Mucosa of rectum (tissue), 2 donors: ENCODE data around the gene RPUSD3.

Experiments
- H3K27ac ChIP-seq, 2 donors: one replicate each; pipeline ENCODE4 v1.7.0; 2013; ENCODE audit warnings: inconsistent platforms in 2 of 2, low read depth in 2 of 2, low read length in 2 of 2
- H3K27me3 ChIP-seq, 2 donors: one replicate each; pipeline ENCODE4 v1.7.0; 2013; ENCODE audit warnings: low read length in 2 of 2; ENCODE audit not compliant: control insufficient read depth in 2 of 2, insufficient read depth in 2 of 2
- H3K36me3 ChIP-seq, 2 donors: one replicate each; pipeline ENCODE4 v1.7.0; 2013; ENCODE audit warnings: low read length in 2 of 2; ENCODE audit not compliant: control insufficient read depth in 2 of 2, insufficient read depth in 2 of 2
- H3K4me1 ChIP-seq, 2 donors: one replicate each; pipeline ENCODE4 v1.7.0; 2013; ENCODE audit warnings: low read length in 2 of 2, mild to moderate bottlenecking in 1 of 2; ENCODE audit not compliant: control insufficient read depth in 2 of 2, insufficient read depth in 2 of 2
- H3K4me3 ChIP-seq, 2 donors: one replicate each; pipeline ENCODE4 v1.7.0; 2013; ENCODE audit warnings: low read length in 2 of 2
- H3K9ac ChIP-seq, 2 donors: one replicate each; pipeline ENCODE4 v1.7.0; 2013; ENCODE audit warnings: low read length in 2 of 2, low read depth in 1 of 2, mild to moderate bottlenecking in 1 of 2
- H3K9me3 ChIP-seq, 2 donors: one replicate each; pipeline ENCODE4 v1.7.0; 2013; ENCODE audit warnings: low read length in 2 of 2; ENCODE audit not compliant: control insufficient read depth in 2 of 2
- donor health status: healthy.
- donor health status: Normal muscosa, but diverticular disease.

Gene RPUSD3

DNA sequence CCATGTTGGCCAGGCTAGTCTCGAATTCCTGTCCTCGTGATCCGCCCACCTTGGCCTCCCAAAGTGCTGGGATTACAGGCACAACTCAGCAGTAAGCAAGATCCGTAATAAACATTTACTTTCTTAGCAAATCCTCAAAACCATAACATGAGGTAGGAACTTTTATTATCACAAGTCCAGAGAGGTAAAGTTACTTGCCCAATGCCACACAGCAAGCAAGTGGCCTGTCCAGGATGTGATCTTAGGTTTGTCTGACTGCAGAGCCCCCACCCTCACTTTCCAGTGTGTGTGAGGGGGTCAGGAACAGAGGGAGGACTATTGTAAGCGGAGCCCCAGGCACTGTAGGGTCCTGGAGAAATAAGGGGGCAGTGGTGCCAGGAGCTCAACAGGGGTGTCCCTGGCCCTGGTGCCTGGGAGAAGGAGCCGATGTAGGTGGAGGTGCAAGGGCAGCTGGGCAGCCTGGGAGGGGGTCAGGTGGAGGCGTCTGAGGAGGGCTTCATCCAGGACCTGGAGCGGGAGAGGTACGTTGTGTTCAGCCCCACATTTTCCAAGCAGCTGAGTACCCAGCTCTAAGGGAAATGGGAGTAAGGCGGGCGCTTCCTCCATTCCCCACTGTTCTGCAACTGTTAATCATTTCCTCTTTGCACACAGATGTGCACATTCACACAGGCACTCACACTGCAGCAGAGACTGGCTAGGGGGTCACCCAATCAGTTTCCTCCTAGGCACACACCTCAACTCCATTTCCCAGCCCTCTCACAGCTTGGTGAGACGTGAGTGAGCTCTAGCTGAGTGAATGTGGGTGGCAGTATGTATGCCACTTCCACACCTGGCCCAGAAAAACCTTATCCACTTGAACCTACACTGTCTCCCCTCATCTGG, 5.9 kb downstream of the RPUSD3 start:
- no peak overlapping the region for H3K27ac ChIP-seq
- no peak overlapping the region for H3K4me3 ChIP-seq
- peaks cover 37 to 54% of the 10 kb centered on the region in 2 donors for H3K36me3 ChIP-seq
- H3K9ac ChIP-seq = no peak overlapping the region
- H3K9me3 ChIP-seq = no peaks in the 10 kb centered on the region
- peaks cover 0 to 2% of the 10 kb centered on the region in 2 donors for H3K4me1 ChIP-seq
- no peaks in the 10 kb centered on the region for H3K27me3 ChIP-seq

GRCh38 chr3:9834520-9835380, 9.1 kb downstream of the RPUSD3 start:
- no peak overlapping the region for H3K4me3 ChIP-seq
- H3K36me3 ChIP-seq = peaks cover 36 to 46% of the 10 kb centered on the region in 2 donors
- no peaks in the 10 kb centered on the region for H3K9me3 ChIP-seq
- no peaks in the 10 kb centered on the region for H3K27me3 ChIP-seq
- H3K27ac ChIP-seq = no peak overlapping the region
- no peaks in the 10 kb centered on the region for H3K4me1 ChIP-seq
- H3K9ac ChIP-seq = no peak overlapping the region

DNA sequence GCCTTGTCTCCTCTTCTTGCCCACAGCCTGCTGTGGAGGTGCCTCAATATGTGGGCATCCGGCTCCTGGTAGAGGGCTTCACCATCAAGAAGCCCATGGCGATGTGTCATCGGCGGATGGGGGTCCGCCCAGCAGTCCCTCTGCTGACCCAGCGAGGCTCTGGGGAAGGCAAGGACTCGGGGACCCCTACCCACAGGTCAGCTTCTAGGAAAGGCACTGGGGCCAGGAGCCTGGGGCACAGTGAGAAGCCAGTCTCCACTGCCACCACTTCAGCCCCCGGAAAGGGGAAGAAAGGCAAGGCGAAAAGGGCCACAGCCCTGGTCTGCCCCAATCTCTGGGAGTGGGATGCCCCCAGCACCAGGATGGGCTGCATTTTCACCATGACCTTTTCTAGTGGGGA, 10.7 kb downstream of the RPUSD3 start:
- Histone ChIP-seq H3K27me3 (no peaks in the 10 kb centered on the region), H3K27ac (no peak overlapping the region), H3K36me3 (peaks cover 34 to 37% of the 10 kb centered on the region in 2 donors), H3K9ac (no peak overlapping the region), H3K4me3 (no peak overlapping the region), H3K9me3 (no peaks in the 10 kb centered on the region), H3K4me1 (no peaks in the 10 kb centered on the region)

GRCh38 chr3:9831253-9831652, 12.6 kb downstream of the RPUSD3 start:
- Histone ChIP-seq H3K9me3 (no peaks in the 10 kb centered on the region), H3K27ac (no peak overlapping the region), H3K4me3 (no peak overlapping the region), H3K4me1 (no peaks in the 10 kb centered on the region), H3K9ac (no peak overlapping the region), H3K27me3 (no peaks in the 10 kb centered on the region), H3K36me3 (peaks cover 28 to 32% of the 10 kb centered on the region in 2 donors)

DNA sequence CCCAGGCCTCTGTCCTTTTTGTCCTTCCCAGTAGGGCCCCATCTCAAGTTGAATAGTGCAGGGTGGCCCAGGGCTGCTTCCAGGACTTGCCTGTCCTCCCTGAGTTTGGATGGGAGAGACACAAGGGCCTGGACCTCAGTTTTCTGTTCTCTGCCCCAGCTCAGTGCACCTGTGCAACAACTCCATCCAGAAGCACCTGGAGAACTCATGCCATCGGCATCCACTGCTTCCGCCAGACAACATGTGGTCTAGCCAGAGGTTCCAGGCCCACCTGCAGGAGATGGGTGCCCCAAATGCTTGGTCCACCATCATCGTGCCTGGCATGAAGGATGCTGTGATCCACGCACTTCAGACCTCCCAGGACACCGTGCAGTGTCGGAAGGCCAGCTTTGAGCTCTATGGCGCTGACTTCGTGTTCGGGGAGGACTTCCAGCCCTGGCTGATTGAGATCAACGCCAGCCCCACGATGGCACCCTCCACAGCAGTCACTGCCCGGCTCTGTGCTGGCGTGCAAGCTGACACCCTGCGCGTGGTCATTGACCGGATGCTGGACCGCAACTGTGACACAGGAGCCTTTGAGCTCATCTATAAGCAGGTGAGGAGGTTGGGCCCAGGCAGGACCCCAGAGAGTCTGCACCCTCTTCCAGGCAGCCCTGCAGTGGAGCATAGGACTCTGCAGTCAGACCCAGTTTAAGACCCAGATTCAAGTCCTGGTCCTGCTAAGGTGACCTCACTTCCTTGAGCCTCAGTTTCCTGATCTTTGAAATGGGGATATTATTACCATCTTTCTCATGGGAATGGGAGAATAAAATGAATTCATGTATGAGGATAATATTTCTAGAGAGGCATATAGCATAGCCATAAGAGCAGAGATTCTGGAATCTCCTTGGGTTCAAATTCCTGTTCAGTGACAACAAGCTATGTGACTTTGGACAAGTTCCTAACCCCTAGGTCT, 14.7 kb downstream of the RPUSD3 start:
- Histone ChIP-seq H3K36me3 (peaks cover 10 to 21% of the 10 kb centered on the region in 2 donors), H3K4me1 (no peaks in the 10 kb centered on the region), H3K27me3 (no peaks in the 10 kb centered on the region), H3K9ac (no peak overlapping the region), H3K4me3 (no peak overlapping the region), H3K27ac (no peak overlapping the region), H3K9me3 (no peaks in the 10 kb centered on the region)

DNA sequence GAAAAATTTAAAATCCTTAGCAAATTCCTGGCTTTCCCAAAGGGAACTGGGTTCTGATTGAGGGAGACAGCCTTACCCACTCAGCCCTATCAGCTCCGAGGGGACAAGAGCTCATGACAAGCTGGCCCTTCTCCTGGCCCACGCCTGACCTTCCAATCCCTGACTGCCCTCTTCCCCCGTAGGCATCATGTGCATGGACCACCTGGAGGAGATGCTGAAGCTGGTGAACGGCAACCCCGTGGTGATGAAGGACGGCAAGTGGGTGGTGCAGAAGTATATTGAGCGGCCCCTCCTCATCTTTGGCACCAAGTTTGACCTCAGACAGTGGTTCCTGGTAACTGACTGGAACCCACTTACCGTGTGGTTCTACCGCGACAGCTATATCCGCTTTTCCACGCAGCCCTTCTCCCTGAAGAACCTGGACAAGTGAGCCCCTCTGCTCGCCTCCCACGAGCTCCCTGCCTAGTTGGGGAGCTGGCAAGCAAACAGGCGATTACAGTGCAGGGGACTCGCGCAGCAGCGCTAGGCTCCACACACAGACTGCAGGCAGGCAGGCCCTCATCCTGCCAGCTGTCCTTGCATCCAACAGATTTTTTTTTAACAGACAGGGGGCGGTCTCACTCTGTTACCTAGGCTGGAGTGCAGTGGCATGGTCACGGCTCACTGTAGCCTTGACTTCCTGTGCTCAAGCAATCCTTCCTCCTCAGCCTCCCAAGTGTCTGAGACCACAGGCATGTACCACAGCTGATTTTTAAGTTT, 16.8 kb downstream of the RPUSD3 start:
- Histone ChIP-seq H3K4me3 (no peak overlapping the region), H3K27me3 (no peaks in the 10 kb centered on the region), H3K4me1 (no peaks in the 10 kb centered on the region), H3K9me3 (no peaks in the 10 kb centered on the region), H3K36me3 (peaks cover 2 to 8% of the 10 kb centered on the region in 2 donors), H3K9ac (no peak overlapping the region), H3K27ac (no peak overlapping the region)

DNA sequence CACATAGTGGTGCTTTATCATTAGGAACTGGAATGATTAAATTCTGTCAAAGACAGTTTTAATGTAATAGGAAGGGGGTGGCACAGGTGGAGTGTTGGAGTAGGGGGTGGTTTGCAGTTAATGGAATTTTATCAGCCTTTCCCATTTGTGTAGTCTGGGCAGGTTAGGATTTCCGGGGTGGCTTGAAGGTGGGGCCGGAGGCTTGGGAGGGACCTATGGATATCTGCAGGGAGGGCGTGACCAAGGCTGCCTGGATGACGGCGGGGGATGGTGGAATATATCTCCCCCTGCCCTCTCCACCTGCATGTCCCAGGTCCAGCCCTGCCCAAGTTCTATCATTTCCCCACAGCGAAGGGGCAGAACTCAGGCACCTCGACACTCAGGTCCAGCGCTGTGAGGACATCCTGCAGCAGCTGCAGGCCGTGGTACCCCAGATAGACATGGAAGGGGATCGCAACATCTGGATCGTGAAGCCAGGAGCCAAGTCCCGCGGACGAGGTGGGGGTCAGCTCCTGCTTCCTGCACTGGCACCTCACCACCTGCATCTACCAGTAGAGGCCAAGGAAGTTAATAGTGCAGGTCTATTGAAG, 18.3 kb downstream of the RPUSD3 start:
- Histone ChIP-seq H3K9ac (no peak overlapping the region), H3K36me3 (peaks cover 2 to 3% of the 10 kb centered on the region in 2 donors), H3K9me3 (no peaks in the 10 kb centered on the region), H3K4me1 (no peaks in the 10 kb centered on the region), H3K4me3 (no peak overlapping the region), H3K27ac (no peak overlapping the region), H3K27me3 (no peaks in the 10 kb centered on the region)

DNA sequence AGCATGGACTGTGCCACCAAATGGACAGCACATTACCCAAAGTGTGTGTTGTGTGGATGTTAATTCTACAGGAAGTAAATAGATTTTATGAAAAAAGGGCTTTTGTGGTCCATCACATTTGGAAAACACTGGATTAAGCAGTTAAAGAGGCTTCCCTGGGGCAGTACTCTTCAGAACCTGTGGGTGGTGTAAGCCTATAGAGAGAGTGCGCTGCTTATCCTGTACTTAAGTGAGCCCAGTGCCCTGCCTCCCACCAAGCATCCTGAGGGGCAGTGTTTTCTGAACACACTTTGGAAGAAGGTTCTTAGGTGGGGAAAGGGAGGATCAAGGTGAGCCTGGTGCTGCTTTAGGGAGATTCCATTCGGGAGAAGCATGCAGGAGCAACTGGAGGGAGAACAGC, 22.9 kb downstream of the RPUSD3 start:
- no peak overlapping the region for H3K27ac ChIP-seq
- H3K4me3 ChIP-seq = no peak overlapping the region
- H3K9ac ChIP-seq = no peak overlapping the region
- no peaks in the 10 kb centered on the region for H3K4me1 ChIP-seq
- no peaks in the 10 kb centered on the region for H3K9me3 ChIP-seq
- no peaks in the 10 kb centered on the region for H3K27me3 ChIP-seq
- H3K36me3 ChIP-seq = peaks cover 6 to 8% of the 10 kb centered on the region in 2 donors

GRCh38 chr3:9820543-9820942, 23.3 kb downstream of the RPUSD3 start:
- Histone ChIP-seq H3K9ac (no peak overlapping the region), H3K36me3 (peaks cover 6 to 8% of the 10 kb centered on the region in 2 donors), H3K27me3 (no peaks in the 10 kb centered on the region), H3K4me3 (no peak overlapping the region), H3K27ac (no peak overlapping the region), H3K9me3 (no peaks in the 10 kb centered on the region), H3K4me1 (no peaks in the 10 kb centered on the region)
